GM23338 (cell line): Measurements from ENCODE around the gene HDC. TPM values are rescaled to one million over a fixed set of nuclear protein-coding genes. Genes with fewer than 3 reads are reported as not detected.

ENCODE experiments used
- ATAC-seq: fragments of 200-7000 bp; cut with Tn5 transposase; 3 replicates; pipeline ENCODE4 v1.9.1; 2020
- DNase-seq: peaks from one replicate; pipeline ENCODE4 v3.0.0-alpha.2; 2015; ENCODE audit warnings: low spot score
- H2AFZ ChIP-seq: fragments of 200-600 bp; sonication (generic); 2 replicates; pipeline ENCODE4 v1.8.0; 2016; ENCODE audit warnings: antibody characterized with exemption, mild to moderate bottlenecking, moderate library complexity
- H3F3A ChIP-seq: fragments of 200-600 bp; sonication (generic); replicated peaks from 2 replicates; pipeline ENCODE4 v1.8.0; 2017; ENCODE audit warnings: antibody characterized with exemption, mixed run types, low read depth
- H3K27ac ChIP-seq: fragments of 200-600 bp; sonication (generic); 2 replicates; pipeline ENCODE4 v1.6.1; 2016; ENCODE audit warnings: low read depth
- H3K27me3 ChIP-seq: fragments of 200-600 bp; sonication (generic); 2 replicates; pipeline ENCODE4 v1.8.0; 2016; ENCODE audit warnings: mild to moderate bottlenecking, mixed run types, moderate library complexity; ENCODE audit not compliant: insufficient read depth
- H3K36me3 ChIP-seq: fragments of 200-600 bp; sonication (generic); 2 replicates; pipeline ENCODE4 v1.8.0; 2016; ENCODE audit warnings: mild to moderate bottlenecking; ENCODE audit not compliant: insufficient read depth
- H3K4me1 ChIP-seq: fragments of 200-600 bp; sonication (generic); 2 replicates; pipeline ENCODE4 v1.8.0; 2016; ENCODE audit warnings: mild to moderate bottlenecking, moderate library complexity; ENCODE audit not compliant: insufficient read depth
- H3K4me2 ChIP-seq: fragments of 200-600 bp; sonication (generic); 2 replicates; pipeline ENCODE4 v1.7.1; 2017; ENCODE audit warnings: mixed run types
- H3K4me3 ChIP-seq: fragments of 200-600 bp; sonication (generic); 2 replicates; pipeline ENCODE4 v1.6.1; 2016; ENCODE audit warnings: mixed run types
- H3K79me2 ChIP-seq: fragments of 200-600 bp; sonication (generic); replicated peaks from 2 replicates; pipeline ENCODE4 v1.8.0; 2017; ENCODE audit warnings: mild to moderate bottlenecking; ENCODE audit not compliant: insufficient read depth
- H3K9me2 ChIP-seq: fragments of 200-600 bp; sonication (generic); 2 replicates; pipeline ENCODE4 v1.8.0; 2017; ENCODE audit not compliant: insufficient read depth
- H4K20me1 ChIP-seq: fragments of 200-600 bp; sonication (generic); replicated peaks from 2 replicates; pipeline ENCODE4 v1.8.0; 2017; ENCODE audit warnings: mild to moderate bottlenecking; ENCODE audit not compliant: insufficient read depth
- H3K27ac Mint-ChIP-seq: 2 replicates; pipeline ENCODE4 v1.8.0; 2020; ENCODE audit warnings: inconsistent platforms, mild to moderate bottlenecking, moderate library complexity, mixed read lengths
- H3K27me3 Mint-ChIP-seq: 3 replicates; pipeline ENCODE4 v1.8.0; 2022; ENCODE audit warnings: low read depth, mild to moderate bottlenecking, moderate library complexity, mixed read lengths, inconsistent platforms; ENCODE audit not compliant: insufficient read depth, poor library complexity
- H3K36me3 Mint-ChIP-seq: 3 replicates; pipeline ENCODE4 v1.8.0; 2021; ENCODE audit warnings: low read depth, mild to moderate bottlenecking, inconsistent platforms, moderate library complexity, mixed read lengths
- H3K4me1 Mint-ChIP-seq: 3 replicates; pipeline ENCODE4 v1.8.0; 2020; ENCODE audit warnings: mild to moderate bottlenecking, inconsistent platforms, mixed read lengths
- H3K4me3 Mint-ChIP-seq: 3 replicates; pipeline ENCODE4 v1.8.0; 2021; ENCODE audit warnings: moderate library complexity, mild to moderate bottlenecking, inconsistent platforms, mixed read lengths
- H3K9me3 Mint-ChIP-seq: 3 replicates; pipeline ENCODE4 v1.8.0; 2020; ENCODE audit warnings: moderate library complexity, mild to moderate bottlenecking, inconsistent platforms, mixed read lengths
- CREB1 ChIP-seq: fragments of 250-450 bp; sonication (Bioruptor Pico); IDR thresholded peaks from 2 replicates; pipeline ENCODE4 v1.5.0; 2020; ENCODE audit warnings: low read depth, mild to moderate bottlenecking, moderate library complexity
- EZH2 ChIP-seq: fragments of 200-600 bp; sonication (generic); IDR thresholded peaks from one replicate; pipeline ENCODE4 v1.8.0; 2017; ENCODE audit warnings: antibody characterized with exemption, mild to moderate bottlenecking, low read depth; ENCODE audit not compliant: unreplicated experiment
- JUNB ChIP-seq: IDR thresholded peaks from one replicate; pipeline ENCODE4 v1.6.1; 2016; ENCODE audit warnings: antibody characterized with exemption; ENCODE audit not compliant: unreplicated experiment
- NANOG ChIP-seq: IDR thresholded peaks from 2 replicates; pipeline ENCODE4 v1.6.1; 2016; ENCODE audit warnings: antibody characterized with exemption, borderline replicate concordance
- POLR2AphosphoS5 ChIP-seq: IDR thresholded peaks from 2 replicates; pipeline ENCODE4 v1.6.1; 2016; ENCODE audit warnings: antibody characterized with exemption, low read depth
- REST ChIP-seq: IDR thresholded peaks from one replicate; pipeline ENCODE4 v1.6.1; 2018; ENCODE audit warnings: antibody characterized with exemption; ENCODE audit not compliant: unreplicated experiment
- STAT1 ChIP-seq: IDR thresholded peaks from one replicate; pipeline ENCODE4 v1.6.1; 2016; ENCODE audit warnings: antibody characterized with exemption; ENCODE audit not compliant: unreplicated experiment
- ZNF114 ChIP-seq: fragments of 250-450 bp; sonication (Bioruptor Pico); IDR thresholded peaks from 2 replicates; pipeline ENCODE4 v1.5.0; 2020; ENCODE audit warnings: mild to moderate bottlenecking, moderate library complexity
- ZNF331 ChIP-seq: fragments of 250-450 bp; sonication (Bioruptor Pico); IDR thresholded peaks from 2 replicates; pipeline ENCODE4 v1.5.0; 2020; ENCODE audit warnings: low read depth, mild to moderate bottlenecking, moderate library complexity
- ZNF462 ChIP-seq: fragments of 250-450 bp; sonication (Bioruptor Pico); IDR thresholded peaks from 2 replicates; pipeline ENCODE4 v1.5.0; 2020; ENCODE audit warnings: mild to moderate bottlenecking, moderate library complexity
- polyA plus RNA-seq: library from polyadenylated mRNA; unstranded; fragments of >200 nt; fragmentation: Nextera tagmentation; extraction: Ambion mirVana; gene quantifications from 2 replicates; pipeline ENCODE4 v1.2.1, GENCODE V29; 2016
- total RNA-seq: library from RNA; depleted of rRNA; stranded (reverse); fragments of >200 nt; shearing (Covaris generic); gene quantifications from 2 replicates; pipeline ENCODE4 v1.2.3, GENCODE V29; 2014
- TF ChIP-seq, protein P1 (sequence below), 2 experiments: fragments of 200-600 bp in 1 of 2; sonication (generic) in 1 of 2; conservative IDR thresholded peaks; 2 replicates each; pipeline versions ENCODE4 v1.5.1 to v1.6.1; 2016 to 2017; ENCODE audit warnings: antibody characterized with exemption in 2 of 2, low read depth in 2 of 2, mild to moderate bottlenecking in 2 of 2, moderate library complexity in 1 of 2
- TF ChIP-seq, protein P2 (sequence below): IDR thresholded peaks from 2 replicates; pipeline ENCODE4 v1.6.1; 2016; ENCODE audit warnings: antibody characterized with exemption

HDC gene
- total and polyA plus RNA-seq, 2 experiments from 2014 or later: not detected

- Histone ChIP-seq H3K79me2 (no peaks in the 10 kb centered on the region), H3K4me2 (no peak overlapping the region), H3K27ac (no peak overlapping the region), H3K27me3 (no peaks in the 10 kb centered on the region), H3K9me2 (no peaks in the 10 kb centered on the region), H3K4me1 (no peaks in the 10 kb centered on the region), H4K20me1 (peaks cover 6% of the 10 kb centered on the region; the same call in 1 of the 2 replicates), H2AFZ (no peak overlapping the region), H3K4me3 (no peak overlapping the region), H3F3A (no peaks in the 10 kb centered on the region), H3K36me3 (peaks cover 12% of the 10 kb centered on the region)
- no peak overlapping the region for H3K4me3 Mint-ChIP-seq
- peaks cover 41% of the 10 kb centered on the region for H3K36me3 Mint-ChIP-seq
- no peak for ATAC-seq
- DNase-seq: no peak
- H3K27ac Mint-ChIP-seq: no peak overlapping the region
- no peaks in the 10 kb centered on the region for H3K9me3 Mint-ChIP-seq
- no peaks in the 10 kb centered on the region for H3K4me1 Mint-ChIP-seq
- TF ChIP-seq STAT1: no peak
- no peak for TF ChIP-seq POLR2AphosphoS5
- TF ChIP-seq ZNF114 (CRISPR knock-in tag): no peak
- TF ChIP-seq ZNF331 (CRISPR knock-in tag): no peak
- TF ChIP-seq EZH2: no peak
- no peak for TF ChIP-seq NANOG
- TF ChIP-seq, protein P1, sequence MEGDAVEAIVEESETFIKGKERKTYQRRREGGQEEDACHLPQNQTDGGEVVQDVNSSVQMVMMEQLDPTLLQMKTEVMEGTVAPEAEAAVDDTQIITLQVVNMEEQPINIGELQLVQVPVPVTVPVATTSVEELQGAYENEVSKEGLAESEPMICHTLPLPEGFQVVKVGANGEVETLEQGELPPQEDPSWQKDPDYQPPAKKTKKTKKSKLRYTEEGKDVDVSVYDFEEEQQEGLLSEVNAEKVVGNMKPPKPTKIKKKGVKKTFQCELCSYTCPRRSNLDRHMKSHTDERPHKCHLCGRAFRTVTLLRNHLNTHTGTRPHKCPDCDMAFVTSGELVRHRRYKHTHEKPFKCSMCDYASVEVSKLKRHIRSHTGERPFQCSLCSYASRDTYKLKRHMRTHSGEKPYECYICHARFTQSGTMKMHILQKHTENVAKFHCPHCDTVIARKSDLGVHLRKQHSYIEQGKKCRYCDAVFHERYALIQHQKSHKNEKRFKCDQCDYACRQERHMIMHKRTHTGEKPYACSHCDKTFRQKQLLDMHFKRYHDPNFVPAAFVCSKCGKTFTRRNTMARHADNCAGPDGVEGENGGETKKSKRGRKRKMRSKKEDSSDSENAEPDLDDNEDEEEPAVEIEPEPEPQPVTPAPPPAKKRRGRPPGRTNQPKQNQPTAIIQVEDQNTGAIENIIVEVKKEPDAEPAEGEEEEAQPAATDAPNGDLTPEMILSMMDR (conservative IDR thresholded peaks at IDR 0.05; ENCODE audit: low read depth in 2 of 2): no peak
- no peak for TF ChIP-seq ZNF462 (CRISPR knock-in tag)
- TF ChIP-seq JUNB: no peak
- no peak for TF ChIP-seq CREB1 (CRISPR knock-in tag)
- no peak for TF ChIP-seq REST
- TF ChIP-seq, protein P2, sequence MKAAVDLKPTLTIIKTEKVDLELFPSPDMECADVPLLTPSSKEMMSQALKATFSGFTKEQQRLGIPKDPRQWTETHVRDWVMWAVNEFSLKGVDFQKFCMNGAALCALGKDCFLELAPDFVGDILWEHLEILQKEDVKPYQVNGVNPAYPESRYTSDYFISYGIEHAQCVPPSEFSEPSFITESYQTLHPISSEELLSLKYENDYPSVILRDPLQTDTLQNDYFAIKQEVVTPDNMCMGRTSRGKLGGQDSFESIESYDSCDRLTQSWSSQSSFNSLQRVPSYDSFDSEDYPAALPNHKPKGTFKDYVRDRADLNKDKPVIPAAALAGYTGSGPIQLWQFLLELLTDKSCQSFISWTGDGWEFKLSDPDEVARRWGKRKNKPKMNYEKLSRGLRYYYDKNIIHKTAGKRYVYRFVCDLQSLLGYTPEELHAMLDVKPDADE: no peak
- H3K27me3 Mint-ChIP-seq: peaks cover 3% of the 10 kb centered on the region
These were observed 32.8 kb upstream of the HDC start for GRCh38 chr15:50298340-50298739.
